ENCODE results near the gene LCORL.
"Not testable (repeated sequence)": the region's sequence is repeated elsewhere in the genome, so short reads cannot be mapped to it uniquely, and the experiment has no call there.

Gene LCORL

DNA sequence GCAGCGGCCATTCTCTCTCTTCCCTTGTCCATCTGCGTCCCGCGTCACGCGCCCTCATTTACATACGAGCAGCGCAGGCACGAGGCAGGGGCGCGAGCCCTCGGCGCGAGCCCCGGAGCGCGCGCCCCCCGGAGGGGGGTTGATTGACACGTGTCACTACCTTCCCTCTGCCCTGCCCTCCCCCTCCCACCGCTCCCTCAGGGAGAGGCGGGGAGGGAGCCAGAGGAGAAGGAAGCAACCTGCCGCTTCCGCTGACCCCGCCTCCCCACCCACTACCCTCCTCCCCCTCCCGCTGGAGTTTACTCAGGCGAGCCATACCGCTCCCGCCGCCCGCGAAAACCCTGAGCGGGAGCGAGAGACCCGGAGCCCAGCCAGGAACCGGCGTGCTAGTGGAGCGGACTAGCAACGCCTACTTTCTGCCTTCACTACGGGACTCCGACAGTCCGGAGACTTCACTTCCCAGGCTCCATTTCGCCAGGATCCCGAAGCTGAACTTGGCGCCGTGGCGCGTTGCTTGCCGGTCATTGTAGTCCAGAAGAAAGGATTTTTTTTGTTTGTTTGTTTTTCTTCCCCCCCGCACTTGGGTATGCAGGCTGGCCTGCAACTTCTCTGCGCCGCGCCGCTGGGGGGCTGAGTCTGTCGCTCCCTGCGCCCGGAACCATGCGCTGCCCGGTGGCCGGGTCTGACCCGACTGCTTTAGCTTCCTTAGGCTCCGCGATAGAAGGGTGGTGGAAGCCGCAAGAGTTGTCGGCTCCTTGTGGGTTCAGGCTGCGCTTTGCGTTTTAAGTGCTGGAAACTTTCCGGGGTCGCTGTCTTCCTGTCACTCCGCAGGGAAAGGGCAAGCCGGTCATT, at the start of gene LCORL:
LCORL (minus strand) TSS at position 36 of the 852 bp plus-strand sequence; CDS start at position 32, 4 bp downstream.
- Mint-ChIP-seq H3K9me3 (no peaks in the 10 kb centered on the region), H3K4me1 (peaks cover 22% of the 10 kb centered on the region), H3K4me3 (peak within 1 kb of the TSS; percentile 97), H3K27me3 (peaks cover 8% of the 10 kb centered on the region), H3K27ac (peak within 1 kb of the TSS; percentile 81), H3K36me3 (no peaks in the 10 kb centered on the region)

DNA sequence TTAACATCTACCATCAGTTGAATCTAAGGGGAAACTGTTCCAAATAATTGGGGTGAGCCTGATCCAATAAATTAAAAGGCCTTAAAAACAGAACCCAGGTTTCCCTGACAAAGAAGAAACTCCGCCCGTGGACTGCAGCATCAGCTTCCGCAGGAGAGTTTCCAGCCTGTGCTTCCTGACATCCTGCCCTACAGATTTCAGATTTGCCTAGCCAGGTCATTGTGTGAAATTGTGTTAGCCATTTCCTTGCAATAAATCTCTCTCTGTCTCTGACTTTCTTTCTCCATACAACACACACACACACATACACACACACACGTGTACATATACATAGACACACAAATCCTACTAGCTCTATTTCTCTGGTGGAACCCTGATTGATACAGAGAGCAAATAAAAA, 48.3 kb upstream of the LCORL start:
- H3K27me3 Mint-ChIP-seq, result peaks cover 32% of the 10 kb centered on the region

DNA sequence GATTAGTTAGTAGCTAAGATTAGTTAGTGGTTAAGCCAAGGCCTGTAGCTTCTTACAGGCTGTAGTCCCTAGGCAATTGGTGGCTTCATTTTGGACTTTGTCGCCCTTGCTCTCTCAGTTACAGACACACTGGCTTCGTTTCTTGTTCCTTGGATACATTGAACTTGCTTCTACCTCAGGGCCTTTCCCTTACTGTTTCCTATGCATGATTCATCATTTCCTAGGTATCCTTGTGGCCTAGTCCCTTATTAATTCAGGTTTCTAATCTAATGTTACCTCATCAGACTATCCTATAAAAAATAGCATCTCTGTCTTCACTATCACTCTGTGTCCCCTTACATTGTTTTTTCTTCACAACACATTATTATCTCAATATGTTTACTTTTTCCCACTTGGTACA, 45.5 kb upstream of the LCORL start:
- H3K27ac Mint-ChIP-seq, result no peak overlapping the region
- H3K4me3 Mint-ChIP-seq, result no peak overlapping the region
- H3K36me3 Mint-ChIP-seq, result no peaks in the 10 kb centered on the region
- peaks cover 33% of the 10 kb centered on the region for H3K27me3 Mint-ChIP-seq
- no peaks in the 10 kb centered on the region for H3K4me1 Mint-ChIP-seq
- peaks cover 9% of the 10 kb centered on the region for H3K9me3 Mint-ChIP-seq

More for the DNA sequence above, 48.3 kb upstream of the LCORL start:
- Mint-ChIP-seq H3K4me1 (peaks cover 3% of the 10 kb centered on the region), H3K4me3 (no peak overlapping the region), H3K27ac (no peak overlapping the region), H3K9me3 (no peaks in the 10 kb centered on the region), H3K36me3 (no peaks in the 10 kb centered on the region)

DNA sequence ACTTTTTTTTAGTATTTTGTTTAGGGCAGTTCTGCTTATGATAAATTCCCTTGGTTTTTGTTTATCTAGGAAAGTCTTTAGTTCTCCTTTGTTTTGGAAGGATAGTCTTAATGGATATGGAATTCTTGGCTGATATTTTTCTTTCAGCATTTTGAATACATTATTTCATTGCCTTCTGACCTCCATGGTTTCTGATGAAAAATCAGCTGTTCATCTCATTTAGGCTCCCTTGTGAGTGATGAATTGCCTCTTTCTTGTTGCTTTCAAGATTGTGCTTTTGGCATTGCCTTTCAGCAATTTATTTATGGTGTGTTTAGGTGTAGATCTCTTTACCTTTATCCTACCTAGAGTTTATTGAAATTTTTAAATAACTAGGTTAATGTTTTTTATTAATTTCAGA, 41.5 kb upstream of the LCORL start:
- peaks cover 2% of the 10 kb centered on the region for H3K4me1 Mint-ChIP-seq
- peaks cover 9% of the 10 kb centered on the region for H3K9me3 Mint-ChIP-seq
- no peak overlapping the region for H3K4me3 Mint-ChIP-seq
- peaks cover 18% of the 10 kb centered on the region for H3K27me3 Mint-ChIP-seq
- H3K27ac Mint-ChIP-seq, result no peak overlapping the region
- no peaks in the 10 kb centered on the region for H3K36me3 Mint-ChIP-seq

DNA sequence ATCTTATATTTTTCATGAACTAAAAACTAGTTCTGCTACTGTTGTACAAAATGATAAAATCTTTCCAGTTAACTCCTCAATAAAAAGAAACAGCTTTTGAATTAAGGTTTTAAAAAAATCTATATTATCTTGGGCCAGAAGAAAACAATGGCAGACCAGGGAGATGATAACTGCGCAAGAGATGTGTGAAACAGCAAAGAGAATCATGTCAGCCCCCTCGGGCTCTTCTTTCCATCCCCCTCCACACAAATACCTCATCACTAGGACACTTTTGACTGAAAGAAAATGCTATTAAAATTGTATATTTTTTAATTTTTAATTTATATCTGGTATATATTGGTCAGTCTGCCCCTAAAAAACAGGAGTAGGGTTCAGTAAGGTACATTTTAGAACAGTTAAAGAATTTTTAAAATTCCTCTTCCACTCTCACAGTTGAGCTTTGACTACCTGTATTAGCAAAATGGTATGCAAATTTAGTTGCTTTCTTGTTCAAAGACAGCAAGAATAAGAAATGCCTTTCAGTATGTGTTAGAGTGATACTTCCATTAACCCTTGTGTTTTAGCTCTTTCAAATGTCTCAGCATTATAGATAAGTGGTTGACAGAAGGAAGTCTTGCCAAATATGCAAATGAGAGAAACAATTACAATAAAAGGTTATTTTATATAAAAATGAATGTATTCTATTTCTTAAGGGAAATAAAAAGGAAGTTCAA, 36.4 kb upstream of the LCORL start:
- peaks cover 14% of the 10 kb centered on the region for H3K4me1 Mint-ChIP-seq
- peaks cover 28% of the 10 kb centered on the region for H3K27me3 Mint-ChIP-seq

DNA sequence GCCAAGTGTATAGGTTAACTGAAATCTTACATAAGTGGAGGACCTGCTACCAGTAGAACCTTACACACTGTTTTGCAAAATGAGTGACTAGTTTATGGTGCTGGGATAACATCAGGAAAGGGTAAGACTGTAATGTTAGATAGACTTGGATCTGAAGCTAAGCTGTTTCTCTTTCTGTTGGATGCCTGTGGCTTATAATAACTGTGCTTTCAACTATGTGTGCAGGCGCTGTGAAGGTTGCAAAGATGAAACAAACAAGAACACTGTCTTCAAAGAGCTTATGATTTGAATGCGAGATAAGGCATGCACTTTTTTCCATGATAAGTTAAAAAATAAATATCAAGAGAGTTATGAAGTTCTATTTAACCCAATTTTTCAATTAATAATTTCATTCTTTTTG, 34.5 kb upstream of the LCORL start:
- peaks cover 28% of the 10 kb centered on the region for H3K27me3 Mint-ChIP-seq

More for the DNA sequence above, 36.4 kb upstream of the LCORL start:
- H3K36me3 Mint-ChIP-seq, result no peaks in the 10 kb centered on the region
- peak overlapping the region; percentile 45 for H3K4me3 Mint-ChIP-seq
- H3K9me3 Mint-ChIP-seq, result peaks cover under 1% of the 10 kb centered on the region
- no peak overlapping the region for H3K27ac Mint-ChIP-seq

DNA sequence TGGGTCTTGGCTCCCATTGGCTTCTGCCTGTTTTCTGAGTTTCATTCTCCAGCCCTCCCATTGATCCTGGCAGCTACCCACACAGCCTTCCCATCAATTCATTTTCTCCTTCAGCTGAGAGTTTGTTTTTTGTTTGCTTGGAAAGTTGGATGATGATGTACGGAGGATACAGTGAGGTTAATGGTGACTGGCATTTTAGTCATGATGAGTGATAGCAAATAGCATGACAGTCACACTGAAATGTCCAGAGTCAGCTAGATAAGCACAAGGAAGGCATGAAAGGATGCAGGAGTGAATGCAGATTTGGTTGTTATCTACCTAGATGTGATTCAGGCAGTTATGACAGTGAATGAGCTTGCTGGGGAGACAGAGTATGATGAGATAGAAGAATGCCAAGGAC, 30.6 kb upstream of the LCORL start:
- peaks cover 21% of the 10 kb centered on the region for H3K27me3 Mint-ChIP-seq
- no peak overlapping the region for H3K4me3 Mint-ChIP-seq
- H3K9me3 Mint-ChIP-seq, result no peaks in the 10 kb centered on the region
- no peak overlapping the region for H3K27ac Mint-ChIP-seq
- H3K36me3 Mint-ChIP-seq, result no peaks in the 10 kb centered on the region
- peaks cover 6% of the 10 kb centered on the region for H3K4me1 Mint-ChIP-seq

More for the DNA sequence above, 34.5 kb upstream of the LCORL start:
- Mint-ChIP-seq H3K9me3 (no peaks in the 10 kb centered on the region), H3K4me1 (peaks cover 14% of the 10 kb centered on the region), H3K36me3 (no peaks in the 10 kb centered on the region), H3K4me3 (no peak overlapping the region), H3K27ac (no peak overlapping the region)

DNA sequence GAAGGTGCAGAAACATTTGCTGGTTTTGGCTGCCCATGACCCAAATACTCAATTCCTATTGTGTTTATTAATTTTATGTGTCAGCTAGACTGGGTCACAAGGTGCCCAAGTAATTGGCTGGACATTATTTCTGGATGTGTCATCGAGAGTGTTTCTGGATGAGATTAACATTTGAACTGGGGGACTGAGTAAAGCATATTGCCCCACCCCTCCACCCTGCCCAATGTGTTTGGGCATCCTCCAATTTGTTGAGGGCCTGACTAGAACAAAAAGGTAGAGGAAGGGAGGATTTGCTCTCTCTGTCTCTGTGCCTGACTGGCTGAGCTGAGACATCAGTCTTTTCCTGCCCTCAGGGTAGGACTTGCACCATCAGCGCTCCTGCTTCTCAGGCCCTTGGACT, 29.7 kb upstream of the LCORL start:
- H3K9me3 Mint-ChIP-seq, result no peaks in the 10 kb centered on the region
- H3K4me1 Mint-ChIP-seq, result peaks cover 6% of the 10 kb centered on the region

DNA sequence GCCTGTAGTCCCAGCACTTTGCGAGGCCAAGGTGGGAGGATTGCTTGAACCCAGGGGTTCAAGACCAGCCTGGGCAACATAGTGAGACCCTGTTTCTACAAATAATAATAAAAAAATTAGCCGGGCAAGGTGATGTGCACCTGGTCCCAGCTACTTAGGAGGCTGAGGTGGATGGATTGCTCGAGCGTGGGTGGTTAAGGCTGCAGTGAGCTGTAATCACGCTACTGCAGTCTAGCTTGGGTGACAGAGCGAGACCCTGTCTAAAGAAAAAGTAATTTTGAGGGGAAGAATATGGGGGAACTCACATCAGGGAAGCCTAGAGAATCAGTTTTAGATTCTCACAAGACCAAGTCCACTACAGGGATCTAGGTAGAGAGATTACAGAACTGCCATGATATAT, 28.9 kb upstream of the LCORL start:
- H3K4me1 Mint-ChIP-seq, result no peaks in the 10 kb centered on the region
- H3K4me3 Mint-ChIP-seq, result no peak overlapping the region
- H3K36me3 Mint-ChIP-seq, result no peaks in the 10 kb centered on the region
- H3K9me3 Mint-ChIP-seq, result no peaks in the 10 kb centered on the region
- H3K27me3 Mint-ChIP-seq, result peaks cover 14% of the 10 kb centered on the region
- H3K27ac Mint-ChIP-seq, result no peak overlapping the region

More for the DNA sequence above, 29.7 kb upstream of the LCORL start:
- no peaks in the 10 kb centered on the region for H3K36me3 Mint-ChIP-seq
- no peak overlapping the region for H3K27ac Mint-ChIP-seq
- H3K27me3 Mint-ChIP-seq, result peaks cover 21% of the 10 kb centered on the region
- no peak overlapping the region for H3K4me3 Mint-ChIP-seq

DNA sequence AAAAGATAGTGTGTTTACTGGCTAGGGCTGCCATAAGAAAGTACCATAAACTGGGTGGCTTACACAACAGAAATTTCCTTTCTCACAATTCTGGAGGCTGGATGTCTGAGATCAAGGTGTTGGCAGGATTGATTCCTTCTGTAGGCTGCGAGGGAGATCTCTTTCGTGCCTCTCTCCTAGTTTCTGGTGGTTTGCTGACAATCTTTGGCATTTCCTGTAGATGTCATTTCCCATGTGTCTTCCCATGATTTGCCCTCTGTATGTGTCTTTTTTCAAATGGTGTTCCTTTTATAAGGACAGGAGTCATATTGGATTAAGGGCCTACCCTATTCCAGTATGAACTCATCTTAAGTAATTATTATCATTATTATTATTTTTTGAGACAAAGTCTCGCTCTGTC, 27.9 kb upstream of the LCORL start:
- Mint-ChIP-seq H3K27ac (no peak overlapping the region), H3K27me3 (peaks cover 11% of the 10 kb centered on the region), H3K4me1 (no peaks in the 10 kb centered on the region), H3K36me3 (no peaks in the 10 kb centered on the region), H3K9me3 (no peaks in the 10 kb centered on the region), H3K4me3 (no peak overlapping the region)

DNA sequence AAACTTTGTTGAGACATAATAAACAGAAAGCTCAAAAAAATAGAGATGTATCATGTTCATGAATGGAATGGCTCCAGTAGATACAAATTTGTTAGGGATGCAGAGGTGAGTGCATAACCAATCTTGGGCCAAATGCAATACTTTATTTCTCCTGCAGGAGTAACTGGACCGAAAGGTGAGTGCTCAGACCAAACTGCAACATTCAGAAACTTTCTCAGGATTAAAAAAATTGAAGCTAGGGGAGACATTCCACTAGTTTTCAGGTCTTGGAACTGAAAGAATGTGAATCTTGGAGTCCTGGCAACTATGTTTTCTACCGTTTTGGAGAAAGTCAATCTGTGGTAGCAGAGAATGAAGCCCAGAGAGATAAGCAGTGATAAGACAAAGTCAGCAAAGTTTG, 21.2 kb upstream of the LCORL start:
- Mint-ChIP-seq H3K4me1 (no peaks in the 10 kb centered on the region), H3K27me3 (no peaks in the 10 kb centered on the region), H3K4me3 (no peak overlapping the region), H3K36me3 (no peaks in the 10 kb centered on the region), H3K27ac (no peak overlapping the region), H3K9me3 (no peaks in the 10 kb centered on the region)

DNA sequence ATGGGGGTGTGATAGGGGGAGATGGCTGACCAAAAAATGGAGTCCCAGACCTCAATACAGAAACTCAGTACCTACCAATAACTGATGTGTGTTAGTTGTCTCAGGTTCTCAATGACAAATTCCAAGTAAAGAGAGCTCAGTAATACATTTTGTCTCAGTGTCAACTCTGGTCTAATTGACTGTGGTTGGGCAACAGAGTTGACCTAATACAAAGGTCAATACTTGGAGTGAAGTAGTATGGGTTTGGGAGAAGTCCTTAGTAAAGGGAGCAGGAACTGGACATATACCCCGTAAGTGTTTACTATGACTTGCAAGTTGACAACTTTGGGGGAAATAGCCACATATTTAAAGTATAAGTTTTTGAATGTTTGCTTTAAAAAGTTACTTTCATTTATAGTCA, 20.5 kb upstream of the LCORL start:
- Mint-ChIP-seq H3K4me1 (no peaks in the 10 kb centered on the region), H3K4me3 (no peak overlapping the region), H3K36me3 (no peaks in the 10 kb centered on the region), H3K27ac (no peak overlapping the region), H3K9me3 (no peaks in the 10 kb centered on the region), H3K27me3 (no peaks in the 10 kb centered on the region)

DNA sequence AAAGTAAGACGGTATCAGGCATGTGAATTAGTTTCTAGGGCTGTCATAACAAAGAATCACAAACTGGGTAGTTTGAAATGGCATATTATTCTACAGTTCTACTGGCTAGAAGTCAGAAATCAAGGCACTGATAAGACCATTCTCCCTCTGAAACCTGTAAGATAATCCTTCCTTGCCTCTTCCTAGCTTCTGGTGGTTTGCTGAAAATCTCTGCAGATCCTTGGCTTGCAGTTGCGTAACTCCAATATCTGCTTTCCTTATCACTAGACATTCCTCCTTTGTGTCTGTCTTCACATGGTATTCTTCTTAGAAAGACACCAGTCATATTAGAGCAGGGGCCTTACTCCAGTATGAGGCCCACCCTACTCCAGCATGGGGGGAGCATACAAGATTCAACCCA, 19.6 kb upstream of the LCORL start:
- Mint-ChIP-seq H3K9me3 (no peaks in the 10 kb centered on the region), H3K27ac (no peak overlapping the region), H3K4me3 (no peak overlapping the region), H3K27me3 (peaks cover 1% of the 10 kb centered on the region), H3K4me1 (no peaks in the 10 kb centered on the region), H3K36me3 (no peaks in the 10 kb centered on the region)

DNA sequence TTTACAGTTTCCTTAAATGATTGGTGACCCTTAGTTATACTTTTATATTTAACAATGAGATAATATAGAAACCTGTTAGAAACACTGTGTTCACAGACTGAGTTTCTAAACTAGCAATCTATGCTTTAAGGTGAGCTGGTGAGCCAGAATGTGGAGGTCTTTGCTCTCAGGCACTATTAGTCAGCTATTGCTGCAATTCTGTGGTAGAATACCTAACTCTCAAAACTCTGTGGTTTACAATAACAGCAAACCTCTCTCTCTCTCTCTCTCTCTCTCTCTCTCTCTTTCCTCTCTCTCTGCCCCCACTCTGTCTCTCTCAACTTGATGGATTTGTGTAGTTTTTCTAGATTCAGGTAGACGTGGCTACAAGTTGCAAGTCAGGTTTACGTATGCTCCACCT, 17.6 kb upstream of the LCORL start:
- H3K4me1 Mint-ChIP-seq, result no peaks in the 10 kb centered on the region
- H3K36me3 Mint-ChIP-seq, result no peaks in the 10 kb centered on the region
- H3K4me3 Mint-ChIP-seq, result no peak overlapping the region
- H3K9me3 Mint-ChIP-seq, result no peaks in the 10 kb centered on the region
- peaks cover 9% of the 10 kb centered on the region for H3K27me3 Mint-ChIP-seq
- no peak overlapping the region for H3K27ac Mint-ChIP-seq

DNA sequence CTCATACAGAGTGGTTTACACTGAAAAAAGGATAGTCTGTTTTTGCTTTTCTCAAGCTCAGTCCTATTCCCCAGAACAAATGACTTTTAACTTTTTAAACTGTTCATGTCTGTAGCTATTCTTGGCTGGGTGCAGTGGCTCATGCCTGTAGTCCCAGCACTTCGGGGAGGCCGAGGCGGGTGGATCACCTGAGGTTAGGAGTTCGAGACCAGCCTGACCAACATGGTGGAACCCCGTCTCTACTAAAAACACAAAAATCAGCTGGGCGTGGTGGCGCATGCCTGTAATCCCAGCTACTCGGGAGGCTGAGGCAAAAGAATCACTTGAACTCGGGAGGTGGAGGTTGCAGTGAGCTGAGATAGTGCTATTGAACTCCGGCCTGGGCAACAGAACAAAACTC, 14.8 kb upstream of the LCORL start:
- not testable (repeated sequence) for H3K4me3 Mint-ChIP-seq, H3K9me3 Mint-ChIP-seq, H3K36me3 Mint-ChIP-seq, H3K4me1 Mint-ChIP-seq, H3K27ac Mint-ChIP-seq
- H3K27me3 Mint-ChIP-seq, result peaks cover 21% of the 10 kb centered on the region

DNA sequence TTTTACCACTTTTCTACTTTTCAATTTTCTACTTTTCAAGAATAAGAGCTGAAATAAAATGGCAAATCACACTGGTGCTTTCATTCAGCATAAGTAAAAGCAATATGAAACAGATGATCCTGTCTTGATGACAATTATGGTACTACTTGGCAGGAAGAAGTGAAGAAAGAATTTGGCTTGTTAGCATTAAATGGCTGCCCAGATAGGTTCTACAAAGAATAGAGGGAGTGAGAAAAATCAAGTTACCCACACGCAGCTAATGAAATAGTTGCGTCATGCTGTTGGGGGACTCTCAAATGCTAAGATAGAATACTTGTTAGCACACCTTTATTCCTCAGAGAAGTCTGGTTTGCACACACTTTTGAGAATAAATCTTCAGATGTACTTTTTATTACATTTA, 12.5 kb upstream of the LCORL start:
- H3K27me3 Mint-ChIP-seq, result peaks cover 30% of the 10 kb centered on the region
- H3K27ac Mint-ChIP-seq, result no peak overlapping the region
- no peak overlapping the region for H3K4me3 Mint-ChIP-seq
- H3K36me3 Mint-ChIP-seq, result no peaks in the 10 kb centered on the region
- H3K9me3 Mint-ChIP-seq, result no peaks in the 10 kb centered on the region
- H3K4me1 Mint-ChIP-seq, result no peaks in the 10 kb centered on the region
